Cardiac muscle cell (in vitro differentiated cells and primary cell): Measurements from ENCODE around the gene EXTL1. TPM values are rescaled to one million over a fixed set of nuclear protein-coding genes. Genes with fewer than 3 reads are reported as not detected.

ENCODE experiments used
- DNase-seq, 2 donors: peaks; one replicate each; pipeline versions ENCODE4 v3.0.0 to v3.0.0-alpha.2; 2010 to 2017; ENCODE audit warnings: low read depth in 1 of 2, low spot score in 1 of 2
- H3K27ac ChIP-seq: fragments of 200-600 bp; sonication (generic); 2 replicates; pipeline ENCODE4 v1.5.1; 2016
- H3K27me3 ChIP-seq: fragments of 200-600 bp; sonication (generic); 2 replicates; pipeline ENCODE4 v1.6.0; 2016; ENCODE audit warnings: control low read depth
- H3K36me3 ChIP-seq: fragments of 200-600 bp; sonication (generic); 2 replicates; pipeline ENCODE4 v1.5.1; 2016; ENCODE audit warnings: control low read depth
- H3K4me1 ChIP-seq: fragments of 200-600 bp; sonication (generic); 2 replicates; pipeline ENCODE4 v1.8.1; 2017; ENCODE audit warnings: low read depth, mild to moderate bottlenecking, mixed run types
- H3K4me3 ChIP-seq: fragments of 200-600 bp; sonication (generic); 2 replicates; pipeline ENCODE4 v1.5.1; 2016; ENCODE audit warnings: mild to moderate bottlenecking
- H3K9me3 ChIP-seq: fragments of 200-600 bp; sonication (generic); 2 replicates; pipeline ENCODE4 v1.5.1; 2017; ENCODE audit warnings: low read depth, mild to moderate bottlenecking, control low read depth
- CTCF ChIP-seq: IDR thresholded peaks from 2 replicates; pipeline ENCODE4 v1.5.1; 2012; ENCODE audit warnings: low read depth, mild to moderate bottlenecking, low read length
- polyA plus RNA-seq: library from polyadenylated mRNA; unstranded; fragments of >200 nt; fragmentation: Nextera tagmentation; extraction: Ambion mirVana; gene quantifications from 2 replicates; pipeline ENCODE4 v1.2.1, GENCODE V29; 2016
- total RNA-seq: library from RNA; depleted of rRNA; stranded (reverse); fragments of >200 nt; gene quantifications from 2 replicates; pipeline ENCODE4 v1.2.3, GENCODE V29; 2016

Gene EXTL1
- total and polyA plus RNA-seq, 2 experiments from 2014 or later, result 10.0 to 10.1 TPM

- no peak for DNase-seq
- peaks cover 8% of the 10 kb centered on the region for H3K4me1 ChIP-seq
- H3K27ac ChIP-seq, result no peak overlapping the region
- H3K9me3 ChIP-seq, result no peaks in the 10 kb centered on the region
- TF ChIP-seq CTCF, result no peak
- H3K27me3 ChIP-seq, result no peaks in the 10 kb centered on the region
- H3K4me3 ChIP-seq, result no peak overlapping the region
- no peaks in the 10 kb centered on the region for H3K36me3 ChIP-seq
Observed at GRCh38 chr1:26027716-26028489, 6.3 kb downstream of the EXTL1 start.

- no peaks in the 10 kb centered on the region for H3K9me3 ChIP-seq
- H3K27ac ChIP-seq, result no peak overlapping the region
- no peak for DNase-seq
- H3K4me3 ChIP-seq, result no peak overlapping the region
- TF ChIP-seq CTCF, result no peak
- no peaks in the 10 kb centered on the region for H3K27me3 ChIP-seq
- H3K36me3 ChIP-seq, result no peaks in the 10 kb centered on the region
- H3K4me1 ChIP-seq, result peaks cover 6% of the 10 kb centered on the region
Observed at GRCh38 chr1:26028490-26028980, 7.0 kb downstream of the EXTL1 start.

DNA sequence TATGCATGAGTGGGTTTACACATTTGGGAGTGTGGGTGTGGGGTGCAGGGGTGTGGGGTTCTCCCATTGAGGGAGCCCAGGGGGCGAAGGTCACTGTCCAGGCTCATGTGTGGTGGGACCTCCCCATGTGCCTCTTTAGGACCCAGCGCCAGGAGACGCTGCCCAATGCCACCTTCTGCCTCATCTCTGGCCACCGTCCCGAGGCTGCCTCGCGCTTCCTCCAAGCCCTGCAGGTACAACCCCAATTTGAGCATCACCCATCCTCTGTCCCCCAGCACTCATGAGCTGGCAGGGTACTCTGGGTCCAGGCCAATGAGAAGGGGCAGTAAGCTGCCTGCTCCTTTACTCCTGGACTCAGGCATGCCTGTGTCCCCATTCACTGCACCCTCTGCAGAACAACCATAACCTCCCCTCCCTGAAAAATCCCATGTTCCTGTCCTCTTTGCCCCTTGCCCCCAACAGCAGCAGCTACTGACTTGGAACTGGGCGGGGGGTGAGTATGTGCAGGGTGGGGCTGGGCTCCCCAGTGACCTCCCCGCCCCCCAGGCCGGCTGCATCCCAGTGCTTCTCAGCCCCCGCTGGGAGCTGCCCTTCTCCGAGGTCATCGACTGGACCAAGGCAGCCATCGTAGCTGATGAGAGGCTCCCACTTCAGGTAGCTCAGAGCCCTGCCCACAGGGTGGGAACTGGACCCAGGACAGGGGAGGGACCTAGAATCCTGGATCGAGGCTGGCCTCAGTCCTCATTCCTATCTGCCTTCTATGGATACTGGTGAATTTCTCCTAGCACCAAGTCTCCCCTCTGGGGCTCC is 7.7 kb downstream of the EXTL1 start:
- Histone ChIP-seq H3K27me3 (no peaks in the 10 kb centered on the region), H3K27ac (no peak overlapping the region), H3K36me3 (no peaks in the 10 kb centered on the region), H3K4me3 (no peak overlapping the region), H3K9me3 (no peaks in the 10 kb centered on the region), H3K4me1 (no peaks in the 10 kb centered on the region)
- DNase-seq, result no peak
- TF ChIP-seq CTCF, result no peak

DNA sequence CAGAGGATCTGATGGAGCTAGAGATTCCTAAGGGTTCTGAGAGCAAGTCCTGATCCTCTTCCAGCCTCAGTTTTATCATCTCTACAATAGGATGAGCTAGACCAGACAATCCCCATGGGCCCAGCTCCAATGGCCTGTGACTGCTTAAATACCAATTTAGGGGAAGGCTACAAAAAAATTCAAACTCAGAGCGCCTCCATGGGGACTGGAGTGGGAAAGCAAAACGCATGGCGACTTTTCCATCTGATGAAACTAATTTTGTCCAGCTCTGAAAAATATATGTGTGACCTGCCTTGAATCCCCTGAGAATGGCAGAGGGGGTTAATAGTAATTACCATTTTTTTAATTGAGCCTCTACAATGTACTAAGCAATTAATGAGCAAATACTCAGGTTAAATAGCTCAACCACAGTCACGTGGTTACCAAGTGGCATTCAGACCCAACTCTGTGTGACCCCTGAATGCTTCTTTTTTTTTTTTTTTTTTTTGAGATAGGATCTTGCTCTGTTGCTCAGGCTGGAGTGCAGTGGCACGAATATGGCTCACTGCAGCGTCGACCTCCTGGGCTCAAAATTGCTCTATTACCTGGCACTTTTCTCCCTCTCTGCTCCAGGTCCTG is 8.4 kb downstream of the EXTL1 start:
- Histone ChIP-seq H3K27me3 (no peaks in the 10 kb centered on the region), H3K4me3 (no peak overlapping the region), H3K9me3 (no peaks in the 10 kb centered on the region), H3K27ac (no peak overlapping the region), H3K36me3 (no peaks in the 10 kb centered on the region), H3K4me1 (peaks cover 5% of the 10 kb centered on the region)
- TF ChIP-seq CTCF, result no peak
- DNase-seq, result no peak

DNA sequence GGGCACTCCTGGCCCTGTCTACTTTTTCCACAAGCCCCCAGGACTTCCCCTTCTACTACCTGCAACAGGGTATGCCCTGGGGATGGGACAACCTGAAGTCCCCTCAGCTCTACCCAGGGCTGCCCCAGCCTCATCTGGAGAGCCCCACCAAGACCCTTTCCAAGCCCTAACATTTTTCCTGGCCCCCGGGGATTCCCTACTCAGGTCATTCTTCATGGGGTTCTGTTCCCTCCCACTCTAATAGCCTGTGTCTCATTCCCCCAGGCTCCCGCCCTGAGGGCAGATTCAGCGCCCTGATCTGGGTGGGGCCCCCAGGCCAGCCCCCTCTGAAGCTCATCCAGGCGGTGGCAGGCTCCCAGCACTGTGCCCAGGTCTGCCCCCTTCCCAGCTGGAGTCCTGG is 9.6 kb downstream of the EXTL1 start:
- no peaks in the 10 kb centered on the region for H3K36me3 ChIP-seq
- H3K4me3 ChIP-seq, result no peak overlapping the region
- H3K27me3 ChIP-seq, result no peaks in the 10 kb centered on the region
- H3K4me1 ChIP-seq, result peaks cover 6% of the 10 kb centered on the region
- DNase-seq, result no peak
- no peak overlapping the region for H3K27ac ChIP-seq
- TF ChIP-seq CTCF, result no peak
- H3K9me3 ChIP-seq, result no peaks in the 10 kb centered on the region
